OCI-LY1 (cell line): Measurements from ENCODE around the gene PTPN22.

ENCODE experiments used
- H2AFZ ChIP-seq: fragments of 200-600 bp; sonication (generic), shearing (Covaris generic); 2 replicates; pipeline ENCODE4 v1.6.0; 2014; ENCODE audit warnings: antibody characterized with exemption, mild to moderate bottlenecking, low read length
- H3F3A ChIP-seq: fragments of 200-600 bp; sonication (generic), shearing (Covaris generic); 2 replicates; pipeline ENCODE4 v1.6.0; 2014; ENCODE audit warnings: mild to moderate bottlenecking, antibody characterized with exemption, low read length, moderate library complexity; ENCODE audit not compliant: insufficient read depth
- H3K27ac ChIP-seq: fragments of 200-600 bp; sonication (generic); 2 replicates; pipeline ENCODE4 v1.5.1; 2014; ENCODE audit warnings: low read length, mixed run types, mild to moderate bottlenecking, low read depth; ENCODE audit not compliant: poor library complexity, severe bottlenecking
- H3K27me3 ChIP-seq: fragments of 200-600 bp; sonication (generic); 2 replicates; pipeline ENCODE4 v1.6.0; 2014; ENCODE audit warnings: antibody characterized with exemption, mild to moderate bottlenecking, low read length, moderate library complexity; ENCODE audit not compliant: insufficient read depth
- H3K36me3 ChIP-seq: fragments of 200-600 bp; sonication (generic); 2 replicates; pipeline ENCODE4 v1.6.1; 2014; ENCODE audit warnings: mild to moderate bottlenecking, antibody characterized with exemption, low read length, moderate library complexity, mixed read lengths; ENCODE audit not compliant: insufficient read depth
- H3K4me1 ChIP-seq: fragments of 200-600 bp; sonication (generic); 2 replicates; pipeline ENCODE4 v1.5.1; 2014; ENCODE audit warnings: mild to moderate bottlenecking, low read length, moderate library complexity; ENCODE audit not compliant: insufficient read depth, severe bottlenecking
- H3K4me2 ChIP-seq: fragments of 200-600 bp; sonication (generic), shearing (Covaris generic); 2 replicates; pipeline ENCODE4 v1.6.1; 2014; ENCODE audit warnings: low read length
- H3K4me3 ChIP-seq: fragments of 200-600 bp; sonication (generic); 2 replicates; pipeline ENCODE4 v1.5.1; 2014; ENCODE audit warnings: low read length, low read depth, mild to moderate bottlenecking, mixed read lengths; ENCODE audit not compliant: poor library complexity, severe bottlenecking
- H3K79me2 ChIP-seq: fragments of 200-600 bp; shearing (Covaris generic); 2 replicates; pipeline ENCODE4 v1.6.1; 2016; ENCODE audit warnings: mixed run types, low read length, mixed read lengths; ENCODE audit not compliant: insufficient read depth
- H3K9ac ChIP-seq: fragments of 200-600 bp; sonication (generic), shearing (Covaris generic); 2 replicates; pipeline ENCODE4 v1.6.1; 2014; ENCODE audit warnings: mild to moderate bottlenecking, low read length, mixed read lengths
- H3K9me2 ChIP-seq: fragments of 200-600 bp; sonication (generic), shearing (Covaris generic); 2 replicates; pipeline ENCODE4 v1.6.1; 2014; ENCODE audit warnings: low read depth, mild to moderate bottlenecking, low read length, mixed read lengths
- H3K9me3 ChIP-seq: fragments of 200-600 bp; shearing (Covaris generic); 2 replicates; pipeline ENCODE4 v1.6.1; 2014; ENCODE audit warnings: low read length, mixed read lengths
- H4K20me1 ChIP-seq: fragments of 200-600 bp; sonication (generic), shearing (Covaris generic); 2 replicates; pipeline ENCODE4 v1.6.0; 2016; ENCODE audit warnings: mild to moderate bottlenecking, low read length; ENCODE audit not compliant: insufficient read depth
- CTCF ChIP-seq: fragments of 200-600 bp; sonication (generic), shearing (Covaris generic); IDR thresholded peaks from 2 replicates; pipeline ENCODE4 v1.5.1; 2017; ENCODE audit warnings: mild to moderate bottlenecking, antibody characterized with exemption, low read length, moderate library complexity, mixed read lengths
- EZH2 ChIP-seq: fragments of 200-600 bp; sonication (generic), shearing (Covaris generic); IDR thresholded peaks from 2 replicates; pipeline ENCODE4 v1.8.0; 2017; ENCODE audit warnings: borderline replicate concordance, mixed run types, mild to moderate bottlenecking, antibody characterized with exemption, low read length, moderate library complexity, mixed read lengths

The PTPN22 gene

GRCh38 chr1:113870778-113871177 lies 734 bp downstream of the PTPN22 start:
- H3K27ac ChIP-seq: peak overlapping the region; percentile 97
- H3K27me3 ChIP-seq: no peaks in the 10 kb centered on the region
- peaks cover 50% of the 10 kb centered on the region for H3K79me2 ChIP-seq
- no peak for TF ChIP-seq EZH2
- TF ChIP-seq CTCF: no peak
- no peak overlapping the region for H2AFZ ChIP-seq
- peaks cover 77% of the 10 kb centered on the region for H3K4me1 ChIP-seq
- no peaks in the 10 kb centered on the region for H3K9me2 ChIP-seq
- 0 out of 2 replicates have a peak, but pooled peaks cover 5% of the 10 kb centered on the region for H3F3A ChIP-seq
- peaks cover 10% of the 10 kb centered on the region for H3K36me3 ChIP-seq
- no peaks in the 10 kb centered on the region for H3K9me3 ChIP-seq
- no peaks in the 10 kb centered on the region for H4K20me1 ChIP-seq
- peak overlapping the region; percentile 89 for H3K9ac ChIP-seq
- H3K4me2 ChIP-seq: peak overlapping the region; percentile 88
- H3K4me3 ChIP-seq: peak overlapping the region; percentile 81

GRCh38 chr1:113868387-113869083 lies 3.0 kb downstream of the PTPN22 start:
- peak overlapping the region; percentile 88 for H3K4me2 ChIP-seq
- H2AFZ ChIP-seq: no peak overlapping the region
- H3F3A ChIP-seq: 0 out of 2 replicates have a peak, but pooled peaks cover 5% of the 10 kb centered on the region
- H3K4me1 ChIP-seq: peaks cover 64% of the 10 kb centered on the region
- no peaks in the 10 kb centered on the region for H3K9me2 ChIP-seq
- TF ChIP-seq CTCF (no peak), EZH2 (no peak)
- H3K9ac ChIP-seq: no peak overlapping the region; the same call in 1 of the 2 replicates
- H3K79me2 ChIP-seq: peaks cover 59% of the 10 kb centered on the region
- H3K27ac ChIP-seq: peak overlapping the region; percentile 97
- H3K36me3 ChIP-seq: peaks cover 17% of the 10 kb centered on the region
- no peaks in the 10 kb centered on the region for H3K27me3 ChIP-seq
- no peaks in the 10 kb centered on the region for H3K9me3 ChIP-seq
- no peaks in the 10 kb centered on the region for H4K20me1 ChIP-seq
- peak overlapping the region; percentile 81 for H3K4me3 ChIP-seq

DNA sequence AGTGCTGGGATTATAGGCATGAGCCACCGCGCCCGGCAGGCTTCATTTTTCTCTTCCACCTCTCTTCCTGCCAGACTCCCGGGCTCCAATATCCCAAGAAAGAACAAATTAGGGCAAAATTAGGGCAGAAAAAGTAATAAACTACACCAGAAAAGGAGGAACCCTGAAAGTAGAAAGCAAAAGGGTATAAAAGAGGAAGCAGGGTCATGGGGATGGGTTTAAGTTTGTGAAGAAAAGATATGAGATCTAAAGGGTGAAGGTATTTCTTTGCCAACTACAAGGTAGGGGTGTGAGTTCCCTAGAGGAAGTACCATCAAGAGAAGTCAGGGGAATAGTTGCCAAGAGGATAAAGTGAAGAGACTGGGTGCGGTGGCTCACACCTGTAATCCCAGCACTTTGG lies 9.9 kb downstream of the PTPN22 start:
- Histone ChIP-seq H3K4me3 (no peak overlapping the region), H3K4me2 (no peak overlapping the region), H3K9me3 (no peaks in the 10 kb centered on the region), H3K36me3 (peaks cover 47% of the 10 kb centered on the region), H3K4me1 (peaks cover 51% of the 10 kb centered on the region), H3F3A (no peaks in the 10 kb centered on the region), H3K79me2 (peaks cover 26% of the 10 kb centered on the region; the same call in 1 of the 2 replicates), H2AFZ (no peak overlapping the region), H3K27me3 (no peaks in the 10 kb centered on the region), H3K9me2 (no peaks in the 10 kb centered on the region), H3K27ac (no peak overlapping the region), H4K20me1 (no peaks in the 10 kb centered on the region), H3K9ac (no peak overlapping the region)
- no peak for TF ChIP-seq EZH2
- no peak for TF ChIP-seq CTCF
